Breast epithelium (tissue), 3 donors: ENCODE data around the gene HOXB1.

Experiments
- POLR2A ChIP-seq: fragments of 450-650 bp; IDR thresholded peaks from one replicate; pipeline ENCODE4 v1.6.1; 2016; ENCODE audit warnings: antibody characterized with exemption, mild to moderate bottlenecking, moderate library complexity
- POLR2AphosphoS5 ChIP-seq, 3 donors: sonication (generic); formaldehyde crosslinking; IDR thresholded peaks; one replicate each; pipeline ENCODE4 v1.6.1; 2017; ENCODE audit warnings: antibody characterized with exemption in 3 of 3
- TF ChIP-seq, protein P1 (sequence below), 3 donors: fragments of 450-650 bp; IDR thresholded peaks; one replicate each; pipeline ENCODE4 v1.5.1; 2016 to 2017; ENCODE audit warnings: antibody characterized with exemption in 3 of 3, mild to moderate bottlenecking in 3 of 3, moderate library complexity in 3 of 3

DNA sequence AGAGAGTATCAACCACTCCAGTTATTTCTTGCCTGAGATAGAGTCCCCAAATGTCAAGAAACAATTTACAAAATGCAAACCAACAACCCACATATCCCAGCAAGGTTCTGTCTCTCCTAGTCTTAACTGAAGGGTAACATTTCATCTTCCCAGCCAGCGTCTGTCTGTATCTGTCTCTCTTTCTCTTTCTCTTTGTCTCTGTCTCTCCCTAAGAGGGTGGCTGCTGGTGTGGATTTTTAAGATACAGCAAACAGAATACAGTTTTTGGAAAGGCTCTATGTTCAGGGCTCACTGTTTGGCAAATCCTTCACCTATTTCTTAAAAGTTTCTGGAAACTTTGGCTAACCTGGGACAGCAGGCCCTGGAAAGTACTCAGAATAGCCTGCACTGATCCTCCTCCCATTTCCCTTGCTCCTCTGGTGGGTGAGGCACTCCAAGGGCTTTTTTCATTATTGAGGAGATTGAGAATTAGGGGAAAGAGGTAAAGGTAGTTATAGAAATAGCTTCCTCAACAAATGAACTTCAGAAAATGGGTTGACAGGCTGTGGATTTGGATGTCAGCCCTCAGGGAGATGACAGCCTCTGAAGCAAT is 41.1 kb upstream of the HOXB1 start:
- TF ChIP-seq POLR2A (no peak), POLR2AphosphoS5 (IDR thresholded peaks at IDR 0.05) (no peak)
- TF ChIP-seq, protein P1, sequence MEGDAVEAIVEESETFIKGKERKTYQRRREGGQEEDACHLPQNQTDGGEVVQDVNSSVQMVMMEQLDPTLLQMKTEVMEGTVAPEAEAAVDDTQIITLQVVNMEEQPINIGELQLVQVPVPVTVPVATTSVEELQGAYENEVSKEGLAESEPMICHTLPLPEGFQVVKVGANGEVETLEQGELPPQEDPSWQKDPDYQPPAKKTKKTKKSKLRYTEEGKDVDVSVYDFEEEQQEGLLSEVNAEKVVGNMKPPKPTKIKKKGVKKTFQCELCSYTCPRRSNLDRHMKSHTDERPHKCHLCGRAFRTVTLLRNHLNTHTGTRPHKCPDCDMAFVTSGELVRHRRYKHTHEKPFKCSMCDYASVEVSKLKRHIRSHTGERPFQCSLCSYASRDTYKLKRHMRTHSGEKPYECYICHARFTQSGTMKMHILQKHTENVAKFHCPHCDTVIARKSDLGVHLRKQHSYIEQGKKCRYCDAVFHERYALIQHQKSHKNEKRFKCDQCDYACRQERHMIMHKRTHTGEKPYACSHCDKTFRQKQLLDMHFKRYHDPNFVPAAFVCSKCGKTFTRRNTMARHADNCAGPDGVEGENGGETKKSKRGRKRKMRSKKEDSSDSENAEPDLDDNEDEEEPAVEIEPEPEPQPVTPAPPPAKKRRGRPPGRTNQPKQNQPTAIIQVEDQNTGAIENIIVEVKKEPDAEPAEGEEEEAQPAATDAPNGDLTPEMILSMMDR (IDR thresholded peaks at IDR 0.05): no peak
